ENCODE measurements around the gene BZW2.

DNA sequence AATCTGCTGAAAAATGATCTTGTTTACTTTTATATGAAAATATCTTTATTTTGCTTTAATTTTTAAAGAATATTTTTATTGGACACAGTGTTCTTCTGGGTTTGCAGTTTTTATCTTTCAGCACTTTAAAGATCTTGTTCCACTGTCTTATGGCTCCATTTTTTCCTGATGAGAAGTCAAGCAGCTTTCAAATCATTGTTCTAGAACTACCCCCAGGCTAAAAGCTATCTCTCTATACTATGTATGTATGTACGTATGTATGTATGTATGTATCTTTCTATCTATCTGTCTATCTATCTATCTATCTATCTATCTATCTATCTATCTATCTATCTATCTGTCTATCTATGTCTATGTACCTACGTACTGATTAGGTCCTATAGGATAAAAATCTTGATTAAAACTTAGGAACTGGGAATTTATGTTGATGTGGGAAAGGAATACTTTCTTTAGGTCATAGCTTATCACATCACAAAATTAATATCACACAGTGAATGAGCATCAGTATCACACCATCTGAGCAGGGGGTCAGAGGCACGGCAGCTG is 72.2 kb downstream of the BZW2 start:
- TF ChIP-seq POLR2A (IDR thresholded peaks at IDR 0.05) = no peak
- TF ChIP-seq, protein P1, sequence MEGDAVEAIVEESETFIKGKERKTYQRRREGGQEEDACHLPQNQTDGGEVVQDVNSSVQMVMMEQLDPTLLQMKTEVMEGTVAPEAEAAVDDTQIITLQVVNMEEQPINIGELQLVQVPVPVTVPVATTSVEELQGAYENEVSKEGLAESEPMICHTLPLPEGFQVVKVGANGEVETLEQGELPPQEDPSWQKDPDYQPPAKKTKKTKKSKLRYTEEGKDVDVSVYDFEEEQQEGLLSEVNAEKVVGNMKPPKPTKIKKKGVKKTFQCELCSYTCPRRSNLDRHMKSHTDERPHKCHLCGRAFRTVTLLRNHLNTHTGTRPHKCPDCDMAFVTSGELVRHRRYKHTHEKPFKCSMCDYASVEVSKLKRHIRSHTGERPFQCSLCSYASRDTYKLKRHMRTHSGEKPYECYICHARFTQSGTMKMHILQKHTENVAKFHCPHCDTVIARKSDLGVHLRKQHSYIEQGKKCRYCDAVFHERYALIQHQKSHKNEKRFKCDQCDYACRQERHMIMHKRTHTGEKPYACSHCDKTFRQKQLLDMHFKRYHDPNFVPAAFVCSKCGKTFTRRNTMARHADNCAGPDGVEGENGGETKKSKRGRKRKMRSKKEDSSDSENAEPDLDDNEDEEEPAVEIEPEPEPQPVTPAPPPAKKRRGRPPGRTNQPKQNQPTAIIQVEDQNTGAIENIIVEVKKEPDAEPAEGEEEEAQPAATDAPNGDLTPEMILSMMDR (IDR thresholded peaks at IDR 0.05) = no peak
